Measurements from ENCODE around the gene CLDN8.

DNA sequence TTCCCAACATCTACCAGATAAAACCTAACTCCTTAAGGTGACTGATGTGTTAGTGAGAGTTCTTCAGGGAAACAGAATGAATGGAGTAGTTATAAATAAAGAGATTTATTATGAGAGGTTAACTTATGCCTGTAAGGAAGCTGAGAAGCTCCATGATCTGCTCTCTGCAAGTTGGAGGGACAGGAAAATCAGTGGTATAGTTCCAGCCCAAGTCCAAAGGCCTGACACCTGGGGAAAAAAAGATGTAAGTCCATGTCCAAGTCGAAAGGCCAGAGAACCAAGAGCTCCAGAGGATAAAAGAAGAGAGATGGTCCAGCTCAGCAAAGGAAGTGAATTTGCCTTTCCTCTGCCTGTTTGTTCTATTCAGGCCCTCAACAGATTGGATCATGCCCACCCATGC lies 39.8 kb upstream of the CLDN8 start:
- TF ChIP-seq, protein P1, sequence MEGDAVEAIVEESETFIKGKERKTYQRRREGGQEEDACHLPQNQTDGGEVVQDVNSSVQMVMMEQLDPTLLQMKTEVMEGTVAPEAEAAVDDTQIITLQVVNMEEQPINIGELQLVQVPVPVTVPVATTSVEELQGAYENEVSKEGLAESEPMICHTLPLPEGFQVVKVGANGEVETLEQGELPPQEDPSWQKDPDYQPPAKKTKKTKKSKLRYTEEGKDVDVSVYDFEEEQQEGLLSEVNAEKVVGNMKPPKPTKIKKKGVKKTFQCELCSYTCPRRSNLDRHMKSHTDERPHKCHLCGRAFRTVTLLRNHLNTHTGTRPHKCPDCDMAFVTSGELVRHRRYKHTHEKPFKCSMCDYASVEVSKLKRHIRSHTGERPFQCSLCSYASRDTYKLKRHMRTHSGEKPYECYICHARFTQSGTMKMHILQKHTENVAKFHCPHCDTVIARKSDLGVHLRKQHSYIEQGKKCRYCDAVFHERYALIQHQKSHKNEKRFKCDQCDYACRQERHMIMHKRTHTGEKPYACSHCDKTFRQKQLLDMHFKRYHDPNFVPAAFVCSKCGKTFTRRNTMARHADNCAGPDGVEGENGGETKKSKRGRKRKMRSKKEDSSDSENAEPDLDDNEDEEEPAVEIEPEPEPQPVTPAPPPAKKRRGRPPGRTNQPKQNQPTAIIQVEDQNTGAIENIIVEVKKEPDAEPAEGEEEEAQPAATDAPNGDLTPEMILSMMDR (IDR thresholded peaks at IDR 0.05): no peak
- no peak for TF ChIP-seq POLR2A (IDR thresholded peaks at IDR 0.05)
- TF ChIP-seq EP300 (IDR thresholded peaks at IDR 0.05): no peak
